NCI-H82 treated with DMSO at 0.1 percent for 48 hours (cell line): ENCODE data around the gene TNXB.

Experiments
- DNase-seq: peaks from one replicate; lab custom pipeline; 2025; ENCODE audit not compliant: unreplicated experiment; lab: John Stamatoyannopoulos, UW

TNXB gene

DNA sequence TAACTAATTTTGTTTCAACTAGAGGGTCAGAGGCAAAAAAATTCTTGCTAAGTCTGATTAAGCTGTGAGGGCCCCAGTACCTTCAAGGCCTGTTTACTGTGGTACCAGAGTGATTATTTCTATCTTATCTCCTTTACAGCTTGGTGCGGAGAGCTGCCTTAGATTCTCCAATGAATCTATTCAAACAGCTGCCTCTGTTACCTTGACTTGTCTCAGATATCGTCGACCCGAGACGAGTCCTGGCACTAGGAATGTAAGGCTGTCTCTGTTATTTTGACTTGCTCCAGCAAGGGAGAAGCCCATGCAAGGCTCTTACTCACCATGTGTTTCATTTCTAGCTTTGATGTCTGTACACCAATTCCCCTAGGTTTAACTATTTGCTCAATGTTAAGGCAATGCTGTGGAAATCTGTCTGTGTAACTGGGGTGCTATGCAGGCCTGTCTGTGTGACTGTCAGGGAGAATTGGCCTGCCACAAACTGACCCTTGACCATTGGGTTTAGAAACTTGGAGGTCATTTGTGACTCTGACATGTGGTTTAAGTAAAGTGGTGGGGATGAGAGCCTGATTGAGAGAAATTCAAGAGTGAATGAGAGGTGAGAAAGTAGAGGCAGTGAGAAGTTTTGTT lies 31.4 kb upstream of the TNXB start:
- no peak for DNase-seq

DNA sequence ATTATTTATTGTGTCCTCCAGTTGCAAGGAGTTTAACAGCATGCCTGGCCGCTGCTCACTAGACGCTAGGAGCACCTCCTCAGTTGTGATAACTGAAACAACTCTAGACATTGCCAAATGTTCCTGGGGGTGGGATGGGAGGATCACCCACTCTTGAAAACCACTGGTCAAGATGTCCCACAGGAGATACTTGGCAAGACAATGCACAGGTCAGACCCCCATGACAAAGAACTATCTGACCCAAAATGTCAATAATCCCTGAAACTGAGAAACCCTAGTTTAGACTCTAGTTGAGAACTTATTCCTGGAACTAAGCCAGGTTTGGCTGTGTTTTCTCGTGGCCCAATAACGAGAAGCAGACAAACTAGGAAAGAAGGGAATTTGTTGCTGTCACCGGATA lies 30.5 kb upstream of the TNXB start:
- DNase-seq: no peak

DNA sequence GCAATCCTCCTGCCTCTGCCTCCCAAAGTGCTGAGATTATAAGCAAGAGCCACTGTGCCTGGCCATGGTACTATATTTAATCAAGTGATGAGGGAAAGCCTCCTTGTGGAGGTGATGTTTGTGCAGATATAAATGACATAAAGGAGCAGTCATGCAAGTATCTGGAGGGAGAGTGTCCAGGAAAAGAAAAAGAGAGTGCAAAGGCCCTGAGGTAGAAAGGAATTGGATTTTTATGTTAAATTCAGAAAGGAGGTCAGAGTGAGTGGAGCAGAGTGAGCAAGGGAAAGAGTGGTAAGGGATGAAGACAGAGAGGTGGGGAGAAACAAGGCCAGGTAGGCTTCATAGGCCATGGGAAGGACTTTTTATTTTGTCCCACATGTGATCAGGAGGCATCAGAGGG lies 28.3 kb upstream of the TNXB start:
- DNase-seq: no peak

DNA sequence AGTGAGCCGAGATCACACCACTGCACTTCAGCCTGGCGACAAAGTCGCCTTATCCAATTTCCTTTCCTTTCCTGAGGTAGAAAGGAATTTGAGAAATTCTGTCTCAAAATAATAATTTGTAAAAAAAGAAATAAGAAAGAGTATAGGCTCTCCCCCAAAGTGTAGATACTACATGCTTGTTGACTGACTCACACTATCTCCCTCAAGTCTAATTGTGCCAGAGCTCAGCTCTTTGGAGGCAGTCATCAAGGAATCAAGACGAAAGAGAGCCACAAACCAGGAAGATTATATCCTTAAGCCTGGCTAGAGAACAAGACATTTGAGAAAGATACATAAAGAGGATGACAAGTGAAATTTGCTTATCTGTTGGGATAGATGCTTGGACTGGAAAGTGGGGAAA lies 24.6 kb upstream of the TNXB start:
- no peak for DNase-seq

DNA sequence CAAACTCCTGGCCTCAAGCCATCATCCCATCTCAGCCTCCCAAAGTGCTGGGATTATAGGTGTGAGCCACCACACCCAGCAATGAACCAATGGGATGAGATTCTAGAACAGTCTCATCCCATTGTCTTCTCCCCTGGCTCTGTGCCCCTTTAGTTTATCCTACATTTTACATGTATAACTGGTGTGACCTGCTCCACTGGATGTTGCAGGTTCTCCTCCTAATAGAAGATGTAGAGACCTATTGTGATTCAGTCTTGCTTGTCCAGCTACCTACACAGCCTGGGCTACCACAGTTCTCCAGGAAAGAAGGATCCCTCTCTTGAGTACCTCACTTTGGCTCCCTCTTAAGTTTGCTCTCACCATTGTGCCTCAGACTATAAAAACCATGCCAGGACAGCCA lies 23.0 kb upstream of the TNXB start:
- no peak for DNase-seq

DNA sequence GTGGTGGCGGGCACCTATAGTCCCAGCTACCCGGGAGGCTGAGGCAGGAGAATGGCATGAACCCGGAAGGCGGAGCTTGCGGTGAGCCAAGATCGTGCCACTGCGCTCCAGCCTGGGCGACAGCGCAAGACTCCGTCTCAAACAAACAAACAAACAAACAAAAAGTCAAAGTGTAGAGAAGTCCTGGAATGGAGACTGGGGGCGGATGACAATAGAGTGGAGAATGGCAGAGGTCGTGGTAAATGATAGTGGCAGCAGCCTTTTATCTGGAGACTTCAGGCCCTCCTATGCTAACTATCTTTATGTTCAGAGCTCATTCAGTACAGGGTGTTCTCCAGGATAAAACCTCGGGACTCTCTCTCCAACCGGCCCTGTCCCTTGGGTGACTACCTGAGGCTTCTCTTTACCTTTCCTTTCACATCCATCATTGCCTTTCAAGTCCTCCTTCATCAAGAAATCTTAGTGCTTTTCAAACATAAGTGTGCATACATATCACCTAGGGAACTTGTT lies 22.4 kb upstream of the TNXB start:
- no peak for DNase-seq

DNA sequence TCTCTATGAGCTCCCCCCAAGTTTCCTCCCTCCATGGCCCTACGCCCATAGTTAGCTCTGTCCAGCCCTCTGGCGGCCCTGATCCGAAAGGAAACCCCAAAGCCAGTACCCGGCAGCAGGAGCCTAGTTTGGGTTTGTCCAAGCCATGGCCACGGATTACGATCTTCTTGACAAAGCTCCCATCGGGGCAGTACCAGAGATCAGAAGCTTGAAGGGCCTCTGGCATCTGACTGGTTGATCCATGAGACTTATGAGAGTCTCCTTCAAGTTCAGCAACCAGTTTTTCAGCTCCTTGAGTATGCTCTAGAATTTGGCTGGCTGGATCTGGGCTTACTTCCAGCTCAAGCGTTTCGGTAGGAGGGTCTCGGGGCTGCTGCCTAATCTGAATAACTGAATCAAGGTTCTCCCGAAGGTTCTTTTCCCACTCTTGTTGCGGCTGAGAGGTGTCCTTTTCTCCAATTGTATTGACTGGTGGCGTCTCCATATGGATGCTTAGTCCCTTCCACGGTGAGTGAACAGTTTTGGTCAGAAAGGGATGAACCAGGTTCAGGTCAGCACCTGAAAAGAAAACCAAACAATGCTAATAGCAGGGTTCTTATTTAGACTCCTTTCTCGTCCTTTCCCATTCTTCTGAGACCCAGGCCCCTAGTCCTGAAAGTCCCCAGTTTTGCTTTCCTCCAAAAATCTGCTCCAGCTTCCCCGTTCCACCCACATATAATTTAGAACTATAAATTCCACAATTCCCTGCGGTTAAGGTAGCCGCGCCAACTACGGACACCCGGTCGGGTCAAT lies 20.4 kb upstream of the TNXB start:
- no peak for DNase-seq

DNA sequence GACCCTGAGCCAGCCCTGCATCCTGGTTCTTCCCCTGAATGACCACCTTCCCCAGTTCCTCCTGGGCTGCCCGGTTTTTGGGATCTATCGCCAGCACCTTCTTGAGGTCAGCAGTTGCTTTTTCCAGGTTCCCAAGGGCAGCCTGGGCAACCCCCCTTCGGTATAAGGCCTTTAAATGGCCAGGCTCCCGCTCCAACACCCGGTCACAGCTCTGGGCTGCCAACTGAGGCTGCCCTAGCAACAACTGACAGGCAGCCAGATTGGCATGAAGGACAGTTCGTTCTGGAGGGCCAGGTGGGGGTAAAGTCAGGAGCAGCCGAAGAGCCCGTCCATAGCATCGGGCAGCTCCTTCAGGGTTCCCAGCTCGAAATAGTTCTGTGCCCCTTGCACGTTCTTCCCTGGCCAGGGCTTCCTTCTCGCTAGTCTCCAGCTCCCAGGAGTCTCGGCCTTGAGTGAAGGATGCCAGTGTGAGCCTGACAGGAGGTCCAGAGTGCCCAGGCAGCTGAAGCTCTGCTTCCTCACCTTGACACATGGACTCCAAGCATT lies 19.7 kb upstream of the TNXB start:
- DNase-seq: no peak

DNA sequence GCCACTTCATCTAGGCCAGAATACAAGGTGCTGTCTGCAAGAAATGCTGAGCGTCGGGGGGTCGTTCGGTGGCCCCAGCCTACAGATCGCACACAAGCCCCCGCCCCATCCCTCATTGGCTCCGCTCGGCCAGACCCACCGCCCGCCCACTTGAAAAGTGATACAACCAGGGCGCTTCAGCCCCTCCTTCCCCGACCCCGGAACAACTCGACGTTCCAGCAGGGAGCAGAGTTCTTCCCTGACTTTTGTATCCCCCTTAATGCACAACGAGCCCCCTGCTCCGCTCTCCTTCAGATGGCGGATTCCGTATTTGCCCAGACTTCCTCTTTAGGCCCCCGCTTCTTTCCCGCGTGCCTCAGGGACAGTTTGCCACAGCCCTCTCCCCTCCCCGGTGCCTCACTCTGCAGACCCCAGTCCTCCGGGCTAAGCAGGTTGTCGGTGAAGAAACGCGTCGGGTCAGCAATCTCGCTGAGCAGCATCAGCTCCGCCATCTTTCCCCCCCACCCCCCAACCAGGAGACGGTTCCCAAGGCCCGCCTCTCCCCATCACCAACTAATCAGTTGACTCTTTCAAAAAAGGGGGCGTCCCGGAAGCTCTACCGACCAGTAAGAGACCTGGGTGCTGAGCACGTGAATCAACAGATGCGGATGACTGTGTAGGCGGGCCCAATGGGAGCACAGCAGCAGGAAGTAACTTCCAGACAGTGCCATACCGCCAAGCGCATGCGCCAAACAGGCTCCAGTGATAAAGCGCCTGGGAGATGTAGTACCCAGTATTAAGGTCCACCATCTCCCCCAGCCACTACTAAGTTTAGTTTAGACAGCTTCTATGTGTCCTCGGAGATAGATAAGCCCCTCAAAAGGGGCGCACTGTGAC lies 18.8 kb upstream of the TNXB start, which contains the start of gene ATF6B:
ATF6B (minus strand) TSS at position 530 of the 876 bp plus-strand sequence; CDS start at position 491, 39 bp downstream.
- DNase-seq: peak; percentile 99

DNA sequence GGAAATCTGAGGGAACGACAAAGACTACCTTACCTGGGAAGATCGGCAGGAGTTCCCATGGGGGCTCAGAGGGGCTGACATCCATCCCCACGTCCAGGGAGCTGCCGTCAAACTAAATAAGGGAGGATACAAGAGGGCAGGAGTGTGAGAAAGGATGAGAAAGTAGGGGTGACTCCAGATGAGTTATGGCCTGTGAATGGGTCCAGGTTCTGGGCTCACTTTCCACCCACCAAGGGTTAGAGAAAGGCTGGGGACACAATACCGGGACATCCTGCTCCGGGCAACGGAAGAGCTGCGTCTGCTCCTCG lies 18.2 kb upstream of the TNXB start:
- DNase-seq: no peak

DNA sequence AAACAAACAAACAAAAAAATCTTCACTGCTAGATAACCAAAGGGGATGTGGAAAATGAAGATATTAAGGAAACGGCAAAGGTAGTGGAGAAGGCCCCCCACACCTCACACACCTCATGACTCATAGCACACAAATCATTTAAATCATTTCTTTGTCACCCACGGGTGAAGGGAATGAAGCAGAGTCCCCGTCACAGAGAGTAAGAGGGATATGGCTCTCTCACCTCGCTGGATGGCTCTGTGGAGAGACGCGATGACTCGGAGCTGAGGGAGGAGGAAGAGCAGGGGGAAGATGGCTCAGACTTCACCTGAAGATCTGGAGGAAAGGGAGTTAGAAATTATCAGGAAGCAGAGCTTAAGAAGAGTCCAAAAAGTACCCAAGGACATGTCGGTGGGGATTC lies 17.7 kb upstream of the TNXB start:
- DNase-seq: no peak

DNA sequence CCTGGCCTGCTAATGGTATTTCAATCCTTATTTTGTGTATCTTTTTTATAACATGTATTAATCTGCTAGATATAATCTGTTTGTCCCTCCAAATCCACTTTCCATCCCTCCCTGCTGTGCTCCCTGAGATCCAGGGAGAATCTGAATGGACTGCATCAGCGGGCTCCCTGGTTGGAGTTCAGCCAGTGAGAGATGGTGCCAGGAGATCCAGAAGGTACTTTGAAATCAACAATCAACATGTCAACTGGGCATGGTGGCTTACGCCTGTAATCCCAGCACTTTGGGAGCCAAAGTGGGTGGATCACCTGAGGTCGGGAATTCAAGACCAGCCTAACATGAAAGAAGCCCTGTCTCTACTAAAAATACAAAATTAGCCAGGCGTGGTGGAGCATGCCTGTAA lies 14.5 kb upstream of the TNXB start:
- no peak for DNase-seq

DNA sequence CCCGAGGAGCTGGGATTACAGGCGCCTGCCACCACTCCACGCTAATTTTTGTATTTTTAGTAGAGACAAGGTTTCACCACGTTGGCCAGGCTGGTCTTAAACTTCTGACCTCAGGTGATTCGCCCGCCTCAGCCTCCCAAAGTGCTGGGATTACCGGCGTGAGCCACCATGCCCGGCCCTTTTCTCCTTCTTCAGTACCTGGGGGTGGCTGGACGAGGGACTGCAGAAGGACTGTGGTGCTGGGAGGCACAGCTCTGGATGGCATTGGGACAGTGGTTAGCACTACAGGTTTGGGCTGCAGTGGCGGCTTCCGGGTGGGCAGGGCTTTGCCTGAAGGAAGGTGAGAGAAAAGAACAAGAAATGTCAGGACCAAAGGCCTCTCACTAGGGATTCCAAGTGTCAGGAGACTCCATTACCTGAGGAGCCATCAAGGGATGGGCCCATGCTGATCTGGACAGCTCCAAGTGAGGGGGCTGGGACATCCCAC lies 11.5 kb upstream of the TNXB start:
- no peak for DNase-seq

DNA sequence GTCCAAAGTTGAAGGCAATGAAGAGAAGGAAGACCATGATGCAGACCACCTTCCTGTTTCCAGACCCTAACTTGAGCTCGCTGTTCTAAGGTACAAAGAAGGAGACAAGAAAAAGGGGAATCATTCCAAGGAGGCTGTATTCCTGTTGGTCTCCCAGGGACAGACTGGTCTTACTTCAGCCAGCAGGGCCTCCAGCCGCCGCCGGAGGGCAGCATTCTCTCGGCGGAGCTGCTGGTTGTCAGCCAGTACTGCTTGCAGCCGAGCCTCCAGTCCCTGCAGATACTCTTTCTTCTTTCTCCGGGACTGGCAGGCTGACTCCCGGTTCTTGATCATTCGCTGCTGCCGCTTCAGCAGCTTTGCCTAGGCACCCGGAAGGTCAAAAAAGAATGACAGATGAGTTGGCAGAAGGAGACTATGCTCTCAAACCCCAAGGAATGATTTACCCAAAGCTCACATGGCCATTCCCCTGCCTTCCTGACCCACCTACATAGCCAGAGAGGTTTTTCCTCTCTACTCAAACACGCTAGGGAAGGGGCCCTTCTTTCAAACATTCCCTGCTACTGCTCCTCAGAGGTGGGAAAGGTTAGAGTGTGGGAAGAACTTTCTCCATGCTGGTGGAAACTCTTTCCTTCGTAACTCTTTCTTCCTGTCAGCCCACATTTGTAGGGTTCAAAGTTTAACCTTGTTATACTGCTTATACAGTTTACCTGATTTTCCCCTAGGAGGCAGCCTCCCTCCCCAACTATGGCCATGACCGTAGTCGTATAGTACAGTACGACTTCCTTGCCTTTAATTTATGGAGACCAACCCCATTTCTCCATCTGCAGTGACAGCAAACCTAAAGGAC lies 9.9 kb upstream of the TNXB start:
- peak; percentile 39 for DNase-seq

DNA sequence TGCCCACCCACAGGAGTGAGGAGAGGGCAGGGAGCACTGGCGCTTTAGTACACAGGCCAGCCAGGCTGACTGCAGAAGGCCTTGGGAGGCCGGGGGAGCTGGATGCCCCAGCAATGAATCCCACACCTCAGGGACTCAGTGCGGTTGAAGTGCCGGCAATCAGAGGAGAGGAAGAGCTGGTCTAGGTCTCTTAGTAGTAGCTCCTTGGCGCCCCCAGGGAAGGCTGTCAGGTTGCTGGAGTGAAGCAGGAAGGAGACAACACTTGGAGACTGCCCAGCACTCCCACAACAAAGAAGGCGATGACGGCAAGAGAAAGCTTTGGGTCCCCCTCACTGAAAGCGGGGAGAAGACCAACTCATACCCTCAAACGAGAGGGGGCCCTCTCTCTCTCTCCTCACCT lies 8.3 kb upstream of the TNXB start:
- DNase-seq: no peak

DNA sequence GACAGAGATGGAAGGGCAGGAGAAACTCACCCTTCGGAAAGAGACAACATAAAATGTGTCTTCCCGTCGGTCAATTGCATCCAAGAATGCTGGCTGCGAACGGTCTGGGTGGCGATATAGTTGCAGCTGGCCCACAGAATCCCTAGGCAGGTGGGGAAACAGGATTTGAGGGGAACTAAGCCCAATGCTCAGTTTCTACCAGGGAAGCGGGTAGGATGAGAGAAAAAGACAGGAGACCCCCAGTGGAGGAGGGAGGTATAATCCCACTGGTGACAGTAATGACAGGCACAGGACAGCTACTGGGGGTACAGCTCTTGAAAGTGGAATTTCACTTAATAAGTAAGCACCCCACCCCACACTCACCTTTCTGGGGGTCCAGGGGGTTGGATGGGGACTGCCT lies 7.5 kb upstream of the TNXB start:
- DNase-seq: no peak

DNA sequence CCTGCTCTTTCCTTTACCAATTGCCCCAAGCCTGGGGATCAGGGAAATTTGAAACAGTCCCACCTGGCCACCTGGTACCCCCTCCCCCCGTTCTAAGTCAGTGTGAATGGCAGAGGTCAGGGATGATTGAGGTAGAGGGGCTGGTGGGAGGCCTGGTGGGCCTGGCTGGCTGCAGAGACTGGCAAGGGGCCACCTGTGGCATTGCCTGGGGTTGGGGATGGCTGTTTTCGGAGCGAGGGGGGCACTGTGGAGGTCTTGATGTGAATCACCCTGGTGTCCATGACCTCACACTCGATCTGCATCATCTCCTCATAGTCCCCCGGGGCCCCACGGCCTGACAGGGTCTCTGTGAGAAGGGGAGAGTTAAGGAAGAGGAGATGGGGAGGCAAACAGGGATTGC lies 6.5 kb upstream of the TNXB start:
- no peak for DNase-seq

DNA sequence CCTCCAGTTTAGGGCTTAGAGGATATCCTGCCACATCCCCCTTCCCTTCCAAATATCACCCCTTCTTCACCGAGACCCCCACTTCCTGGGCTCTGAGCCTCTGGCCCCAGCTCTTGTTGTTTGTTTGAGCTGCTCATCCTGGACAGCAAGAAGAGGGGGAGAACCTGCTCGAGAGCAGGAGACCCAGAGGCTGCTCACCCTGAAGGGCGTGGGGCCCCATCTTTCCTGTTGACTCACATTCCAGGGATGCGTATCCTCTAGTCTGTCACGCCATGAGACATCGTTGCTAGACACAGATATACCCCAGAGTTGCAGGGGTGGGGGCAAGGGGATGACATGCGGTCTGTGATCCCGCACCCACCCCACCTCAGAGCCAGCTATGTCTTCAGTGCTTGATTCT lies 5.7 kb upstream of the TNXB start:
- DNase-seq: no peak

DNA sequence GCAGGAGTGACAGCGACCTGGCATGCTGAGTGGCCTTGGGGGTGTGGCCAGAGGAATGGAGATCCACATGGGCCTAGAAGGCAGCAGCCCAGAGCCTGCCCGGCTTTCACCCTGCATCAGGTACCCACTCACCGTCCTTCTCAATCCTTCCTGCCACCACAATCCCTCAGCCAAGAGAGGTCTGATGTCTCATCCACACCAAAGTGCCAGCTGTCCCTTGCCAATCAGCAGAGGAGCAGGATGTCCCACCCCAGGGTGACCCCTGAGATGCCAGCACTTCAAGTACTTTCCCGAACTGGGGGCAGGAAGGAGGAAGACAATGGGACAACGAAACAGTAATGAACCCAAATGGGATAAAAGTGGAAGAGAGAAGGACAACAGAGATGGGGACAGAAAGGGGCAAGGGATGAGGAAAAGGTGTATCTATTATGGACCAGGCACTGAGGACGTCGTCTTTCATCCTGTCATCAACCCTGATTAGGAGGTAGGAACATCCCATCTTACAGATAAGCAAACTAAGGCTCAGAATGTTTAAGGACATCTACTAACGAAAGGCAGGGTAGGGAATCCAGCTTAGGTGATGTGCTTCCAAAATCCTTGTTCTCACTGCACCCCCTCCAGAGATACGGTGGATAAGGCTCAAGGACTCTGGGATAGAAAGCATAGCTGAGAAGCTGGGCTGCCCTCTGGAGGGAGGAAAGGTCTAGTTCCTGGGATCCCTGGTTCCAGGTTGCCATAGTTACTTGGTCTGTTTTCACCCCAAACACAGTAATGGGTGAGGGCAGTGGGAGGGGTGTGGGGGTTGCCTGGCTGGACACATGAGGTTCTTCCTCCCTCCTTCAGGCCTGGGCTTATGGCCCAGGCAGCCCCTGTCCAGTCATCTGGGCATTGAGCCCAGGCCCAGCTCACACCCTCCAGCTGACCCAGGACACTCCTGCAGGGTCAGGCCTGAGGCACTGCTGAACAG lies 4.5 kb upstream of the TNXB start:
- DNase-seq: no peak
